Heart left ventricle (tissue), 16 donors: Measurements from ENCODE around the gene COBL. TPM values are rescaled to one million over a fixed set of nuclear protein-coding genes. Genes with fewer than 3 reads are reported as not detected.
A peak's percentile ranks its signal among the peaks of the same experiment; 100 is the strongest.

ENCODE experiments used
- ATAC-seq, 4 donors: fragments of 200-7000 bp; cut with Tn5 transposase; one replicate each; pipeline ENCODE4 v1.9.1; 2020 to 2022; ENCODE audit warnings: moderate library complexity in 4 of 4, mild to moderate bottlenecking in 3 of 4, moderate number of reproducible peaks in 1 of 4
- DNase-seq, 5 donors: peaks; one replicate each; pipeline ENCODE4 v3.0.0-alpha.2; 2020
- H3K27ac ChIP-seq, 12 donors: fragments of 200-600 bp; sonication (generic) in 4 of 12; one replicate each; pipeline versions ENCODE4 v1.5.0 to v1.8.0; 2016 to 2022; ENCODE audit warnings: mild to moderate bottlenecking in 2 of 12
- H3K27me3 ChIP-seq, 9 donors: fragments of 200-600 bp; sonication (generic) in 2 of 9; one replicate each; pipeline versions ENCODE4 v1.5.1 to v1.8.0; 2016 to 2022; ENCODE audit warnings: mild to moderate bottlenecking in 3 of 9
- H3K36me3 ChIP-seq, 9 donors: fragments of 200-600 bp; sonication (generic) in 2 of 9; one replicate each; pipeline versions ENCODE4 v1.5.0 to v1.8.0; 2018 to 2022; ENCODE audit warnings: mild to moderate bottlenecking in 2 of 9
- H3K4me1 ChIP-seq, 12 donors: fragments of 200-600 bp; sonication (generic) in 4 of 12; one replicate each; pipeline versions ENCODE4 v1.5.0 to v1.8.0; 2016 to 2022; ENCODE audit warnings: mild to moderate bottlenecking in 3 of 12
- H3K4me3 ChIP-seq, 12 donors: fragments of 200-600 bp; sonication (generic) in 4 of 12; one replicate each; pipeline versions ENCODE4 v1.5.0 to v1.8.0; 2017 to 2022; ENCODE audit warnings: mild to moderate bottlenecking in 9 of 12, moderate library complexity in 4 of 12
- H3K9me3 ChIP-seq, 12 donors: fragments of 200-600 bp; sonication (generic) in 4 of 12; one replicate each; pipeline versions ENCODE4 v1.5.0 to v1.8.0; 2016 to 2022; ENCODE audit warnings: mild to moderate bottlenecking in 1 of 12
- CTCF ChIP-seq, 12 donors: fragments of 200-600 bp; sonication (generic) in 4 of 12; IDR thresholded peaks; one replicate each; pipeline versions ENCODE4 v1.5.0 to v1.8.0; 2018 to 2022; ENCODE audit warnings: antibody characterized with exemption in 12 of 12, mild to moderate bottlenecking in 5 of 12
- POLR2A ChIP-seq, 2 donors: fragments of 450-650 bp; IDR thresholded peaks; one replicate each; pipeline ENCODE4 v1.6.1; 2017; ENCODE audit warnings: antibody characterized with exemption in 2 of 2, mild to moderate bottlenecking in 2 of 2, moderate library complexity in 2 of 2
- WGBS, 4 donors: extraction: QIAGEN DNeasy Blood & Tissue Kit in 2 of 4; methylation state at CpG; one replicate each; pipeline versions ENCODE4 v1.1.5 to v1.1.7; 2013 to 2018; 5-methylcytosine and 5-hydroxymethylcytosine counted together
- intact Hi-C, 10 donors: fragments of 100-400 bp; cut with DNase I; formaldehyde crosslinking; loops; one replicate each; pipeline versions ENCODE4 v1.11.1 to v1.14.2; 2022
- polyA plus RNA-seq, 2 donors: library from polyadenylated mRNA; stranded (reverse); fragments of 200-250 nt; gene quantifications; one replicate each; pipeline ENCODE4 v1.2.3, GENCODE V29; 2013
- total RNA-seq, 9 donors: library from RNA; depleted of rRNA in 2 of 9; stranded (reverse); fragments of >200 nt in 2 of 9; fragmentation: NEBNext Ultra II Directional in 3 of 9; extraction: Animal tissue kit (Norgen Biotek cat#: 25700) in 3 of 9; gene quantifications; one replicate each; pipeline versions ENCODE4 v1.1.0 to v1.2.4, GENCODE V29; 2016 to 2023
- donor health status: ischemic (EF 13 %, LVEDD 7.1; RV severe dilation, severe dysfunction).
- donor health status: healthy with polysubstance abuse.
- donor health status: DM: no; HTN: yes; CAD: no.
- donor health status: DM: no; HTN: no; CAD: no.
- donor health status: ischemic (EF 25% LVEDD 6.9; RV normal size, moderate dysfunction).
- donor health status: ischemic (EF 25% LVEDD 5.7; RV mildly dilated, moderate dysfunction).
- donor health status: healthy.
- donor health status: DM: yes; HTN: yes; CAD: no.
- donor health status: ischemic (EF 35%, LVEDD 5.7; RV mildly dilated, moderate dysfunction).
- donor health status: nonischemic (EF 11% LVEDD 7.7; RV severe dilation, severe dysfunction).
- donor health status: DM: yes; HTN: yes; CAD: no.
- donor health status: PGD.
- donor health status: ischemic (EF 29% LVEDD 5.4; RV normal size, mild dysfunction).
- donor health status: nonischemic (EF 23%, LVEDD 6.1; RV moderate dilation, normal function).

COBL gene
- total and polyA plus RNA-seq, 11 donors = 25.9 to 123 (median 80.4) TPM

GRCh38 chr7:51077316-51077986 lies 239.2 kb downstream of the COBL start:
- Histone ChIP-seq H3K27me3 (no peaks in the 10 kb centered on the region), H3K4me1 (peaks cover 0 to 43% (median 11%) of the 10 kb centered on the region in 12 donors), H3K27ac (no peak overlapping the region), H3K9me3 (no peaks in the 10 kb centered on the region), H3K4me3 (no peak overlapping the region), H3K36me3 (no peaks in the 10 kb centered on the region)
- TF ChIP-seq POLR2A (IDR thresholded peaks at IDR 0.05) = no peak
- no peak for TF ChIP-seq CTCF (IDR thresholded peaks at IDR 0.05)
- no peak for DNase-seq
- ATAC-seq = no peak
- 71 to 82% (median 77%) methylated on average over 3 of the region's 3 CpGs for WGBS, 4 donors
- intact Hi-C loops = loop anchor here in 1 of 10 donors (10.0 kb wide), 1 partner anchor 277 kb away; no protein-coding TSS in a partner anchor

GRCh38 chr7:51075681-51076580 lies 240.7 kb downstream of the COBL start:
- 52 to 61% (median 55%) methylated on average over 11 of the region's 11 CpGs for WGBS, 4 donors
- ATAC-seq (peak; percentile 70 to 78 (median 74)), DNase-seq (peak in 2 of 5 donors; percentile 50 to 74)
- Histone ChIP-seq H3K4me3 (no peak overlapping the region), H3K4me1 (peaks cover 0 to 29% (median 10%) of the 10 kb centered on the region in 12 donors), H3K36me3 (no peaks in the 10 kb centered on the region), H3K27me3 (no peaks in the 10 kb centered on the region), H3K27ac (peak overlapping the region in 8 of 12 donors; percentile 8 to 48 (median 26)), H3K9me3 (no peaks in the 10 kb centered on the region)
- intact Hi-C loops = loop anchor here in 1 of 10 donors (10.0 kb wide), 1 partner anchor 279 kb away; no protein-coding TSS in a partner anchor
- no peak for TF ChIP-seq CTCF (IDR thresholded peaks at IDR 0.05)
- no peak for TF ChIP-seq POLR2A (IDR thresholded peaks at IDR 0.05)

- Histone ChIP-seq H3K4me1 (peaks cover 8 to 42% (median 17%) of the 10 kb centered on the region in 12 donors), H3K4me3 (no peak overlapping the region), H3K9me3 (no peaks in the 10 kb centered on the region), H3K27me3 (no peaks in the 10 kb centered on the region), H3K36me3 (no peaks in the 10 kb centered on the region), H3K27ac (no peak overlapping the region)
- TF ChIP-seq CTCF (IDR thresholded peaks at IDR 0.05) (no peak), POLR2A (IDR thresholded peaks at IDR 0.05) (no peak)
- DNase-seq (no peak), ATAC-seq (no peak)
- intact Hi-C loops = loop anchor here in 1 of 10 donors (5.0 to 10.0 kb wide), 2 partner anchors 49 to 282 kb away; no protein-coding TSS in a partner anchor
- 82 to 91% (median 85%) methylated on average over 8 of the region's 8 CpGs for WGBS, 4 donors
Measured at GRCh38 chr7:51073171-51073570, 243.4 kb downstream of the COBL start.

- Histone ChIP-seq H3K27ac (no peak overlapping the region), H3K4me3 (no peak overlapping the region), H3K36me3 (no peaks in the 10 kb centered on the region), H3K27me3 (no peaks in the 10 kb centered on the region), H3K9me3 (no peaks in the 10 kb centered on the region), H3K4me1 (peaks cover 8 to 51% (median 26%) of the 10 kb centered on the region in 12 donors)
- ATAC-seq (no peak), DNase-seq (no peak)
- intact Hi-C loops = loop anchor here in 1 of 10 donors (5.0 to 10.0 kb wide), 2 partner anchors 50 to 283 kb away; no protein-coding TSS in a partner anchor
- WGBS, 4 donors = 94 to 96% (median 94%) methylated on average over 2 of the region's 2 CpGs
- TF ChIP-seq CTCF (IDR thresholded peaks at IDR 0.05) (no peak), POLR2A (IDR thresholded peaks at IDR 0.05) (no peak)
Measured at GRCh38 chr7:51072281-51072680, 244.3 kb downstream of the COBL start.
